Measurements from ENCODE around the gene MKLN1.
A peak's percentile ranks its signal among the peaks of the same experiment; 100 is the strongest.

The MKLN1 gene

DNA sequence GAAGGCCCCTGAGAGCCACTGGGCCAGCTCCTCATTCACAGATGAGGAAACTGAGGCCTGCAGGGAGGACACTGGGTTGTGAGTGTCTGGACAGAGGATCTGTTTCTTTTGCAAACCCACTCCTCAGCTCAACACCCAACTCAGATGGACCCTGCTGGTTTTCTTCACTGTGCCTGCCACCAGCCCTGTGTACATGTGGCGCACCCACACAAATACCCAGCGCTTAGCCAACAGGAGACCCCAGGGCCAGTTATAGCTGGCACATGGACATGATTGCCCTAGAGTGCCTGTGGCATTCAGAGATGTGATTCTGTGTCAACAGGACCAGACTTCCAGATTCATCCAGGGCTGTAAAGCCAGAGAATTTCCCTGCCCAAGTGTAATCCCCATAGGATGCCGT lies 216.3 kb downstream of the MKLN1 start:
- TF ChIP-seq ZNF8 (CRISPR knock-in tag; IDR thresholded peaks at IDR 0.05) (no peak), ISL1 (CRISPR knock-in tag; IDR thresholded peaks at IDR 0.05) (no peak), CSDC2 (CRISPR knock-in tag; IDR thresholded peaks at IDR 0.05) (no peak), CSRNP3 (CRISPR knock-in tag; IDR thresholded peaks at IDR 0.05) (no peak), OSR1 (CRISPR knock-in tag; IDR thresholded peaks at IDR 0.05) (no peak), POU6F1 (CRISPR knock-in tag; IDR thresholded peaks at IDR 0.05; ENCODE audit: borderline replicate concordance, low read depth) (no peak), PPARA (CRISPR knock-in tag; IDR thresholded peaks at IDR 0.05; ENCODE audit: borderline replicate concordance) (no peak), ZFP3 (CRISPR knock-in tag; IDR thresholded peaks at IDR 0.05) (no peak), RARB (CRISPR knock-in tag; IDR thresholded peaks at IDR 0.05) (no peak)
- TF ChIP-seq, protein P1, sequence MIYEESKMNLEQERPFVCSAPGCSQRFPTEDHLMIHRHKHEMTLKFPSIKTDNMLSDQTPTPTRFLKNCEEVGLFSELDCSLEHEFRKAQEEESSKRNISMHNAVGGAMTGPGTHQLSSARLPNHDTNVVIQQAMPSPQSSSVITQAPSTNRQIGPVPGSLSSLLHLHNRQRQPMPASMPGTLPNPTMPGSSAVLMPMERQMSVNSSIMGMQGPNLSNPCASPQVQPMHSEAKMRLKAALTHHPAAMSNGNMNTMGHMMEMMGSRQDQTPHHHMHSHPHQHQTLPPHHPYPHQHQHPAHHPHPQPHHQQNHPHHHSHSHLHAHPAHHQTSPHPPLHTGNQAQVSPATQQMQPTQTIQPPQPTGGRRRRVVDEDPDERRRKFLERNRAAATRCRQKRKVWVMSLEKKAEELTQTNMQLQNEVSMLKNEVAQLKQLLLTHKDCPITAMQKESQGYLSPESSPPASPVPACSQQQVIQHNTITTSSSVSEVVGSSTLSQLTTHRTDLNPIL (CRISPR knock-in tag; IDR thresholded peaks at IDR 0.05; ENCODE audit: low read depth): no peak
- ATAC-seq: no peak

DNA sequence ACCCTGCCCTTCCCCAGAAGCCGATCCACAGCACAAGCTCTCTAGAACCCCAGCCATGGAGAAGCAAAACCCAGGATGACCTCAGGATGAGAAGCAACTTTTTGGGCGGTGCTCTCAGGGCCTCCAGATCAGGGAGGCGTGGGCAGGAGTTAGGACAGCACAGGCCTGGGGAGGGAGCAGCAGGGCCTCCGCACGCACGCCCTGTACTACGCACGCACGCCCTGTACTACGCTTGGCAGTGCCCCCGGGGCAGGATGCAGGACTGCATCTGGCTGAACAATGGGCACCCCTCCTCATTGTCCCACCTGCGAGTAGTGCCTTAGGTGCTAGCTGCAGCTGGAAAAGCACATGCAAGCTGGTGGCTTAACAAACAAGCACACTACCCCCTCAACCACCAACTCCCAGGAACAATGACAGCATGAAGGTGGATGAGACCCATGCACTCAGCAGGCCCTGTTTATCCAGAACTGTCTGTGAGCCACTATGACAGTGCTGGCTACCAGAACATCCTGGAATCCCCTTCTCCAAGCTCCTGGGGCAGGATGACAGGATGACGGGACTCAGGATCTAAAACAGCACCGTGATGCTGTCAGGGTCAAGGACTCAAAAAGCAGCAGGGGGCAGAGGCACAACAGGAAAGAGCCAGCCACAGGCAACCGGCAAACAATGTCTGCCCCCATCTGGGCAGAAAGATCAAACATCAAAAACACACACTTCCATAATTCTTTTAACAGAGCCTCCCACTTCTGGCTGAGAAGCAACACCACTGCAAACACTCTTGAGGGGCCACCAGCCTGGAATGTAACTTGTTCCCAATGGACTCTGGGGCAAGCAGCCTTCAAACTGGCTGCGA lies 217.0 kb downstream of the MKLN1 start:
- ATAC-seq: peak; percentile 75
- TF ChIP-seq ZNF565 (CRISPR knock-in tag; conservative IDR thresholded peaks at IDR 0.05; ENCODE audit: low read depth) (no peak), CSRNP3 (CRISPR knock-in tag; IDR thresholded peaks at IDR 0.05) (no peak), GLIS3 (CRISPR knock-in tag; IDR thresholded peaks at IDR 0.05) (no peak)
- TF ChIP-seq, protein P2, sequence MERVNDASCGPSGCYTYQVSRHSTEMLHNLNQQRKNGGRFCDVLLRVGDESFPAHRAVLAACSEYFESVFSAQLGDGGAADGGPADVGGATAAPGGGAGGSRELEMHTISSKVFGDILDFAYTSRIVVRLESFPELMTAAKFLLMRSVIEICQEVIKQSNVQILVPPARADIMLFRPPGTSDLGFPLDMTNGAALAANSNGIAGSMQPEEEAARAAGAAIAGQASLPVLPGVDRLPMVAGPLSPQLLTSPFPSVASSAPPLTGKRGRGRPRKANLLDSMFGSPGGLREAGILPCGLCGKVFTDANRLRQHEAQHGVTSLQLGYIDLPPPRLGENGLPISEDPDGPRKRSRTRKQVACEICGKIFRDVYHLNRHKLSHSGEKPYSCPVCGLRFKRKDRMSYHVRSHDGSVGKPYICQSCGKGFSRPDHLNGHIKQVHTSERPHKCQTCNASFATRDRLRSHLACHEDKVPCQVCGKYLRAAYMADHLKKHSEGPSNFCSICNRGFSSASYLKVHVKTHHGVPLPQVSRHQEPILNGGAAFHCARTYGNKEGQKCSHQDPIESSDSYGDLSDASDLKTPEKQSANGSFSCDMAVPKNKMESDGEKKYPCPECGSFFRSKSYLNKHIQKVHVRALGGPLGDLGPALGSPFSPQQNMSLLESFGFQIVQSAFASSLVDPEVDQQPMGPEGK (CRISPR knock-in tag; IDR thresholded peaks at IDR 0.05; ENCODE audit: borderline replicate concordance): no peak

GRCh38 chr7:131546126-131546525 lies 218.4 kb downstream of the MKLN1 start:
- TF ChIP-seq TCF4 (CRISPR knock-in tag; IDR thresholded peaks at IDR 0.05; ENCODE audit: borderline replicate concordance) (no peak), POU6F1 (CRISPR knock-in tag; IDR thresholded peaks at IDR 0.05; ENCODE audit: borderline replicate concordance, low read depth) (no peak), ARNTL (CRISPR knock-in tag; IDR thresholded peaks at IDR 0.05; ENCODE audit: borderline replicate concordance, low read depth) (no peak)
- TF ChIP-seq, protein P2 (CRISPR knock-in tag; IDR thresholded peaks at IDR 0.05; ENCODE audit: borderline replicate concordance): no peak
- ATAC-seq: peak; percentile 10

All from SK-N-SH treated with all-trans-retinoic acid at 6 μM for 48 hours (cell line).